ENCODE data around the gene TNFAIP1.

GRCh38 chr17:28327031-28327607 lies 8.4 kb upstream of the TNFAIP1 start:
- no peak for TF ChIP-seq ZNF416 (CRISPR knock-in tag; IDR thresholded peaks at IDR 0.05)
- no peak for TF ChIP-seq IRF2 (CRISPR knock-in tag; IDR thresholded peaks at IDR 0.05; ENCODE audit: borderline replicate concordance, low read depth)
- TF ChIP-seq, protein P1, sequence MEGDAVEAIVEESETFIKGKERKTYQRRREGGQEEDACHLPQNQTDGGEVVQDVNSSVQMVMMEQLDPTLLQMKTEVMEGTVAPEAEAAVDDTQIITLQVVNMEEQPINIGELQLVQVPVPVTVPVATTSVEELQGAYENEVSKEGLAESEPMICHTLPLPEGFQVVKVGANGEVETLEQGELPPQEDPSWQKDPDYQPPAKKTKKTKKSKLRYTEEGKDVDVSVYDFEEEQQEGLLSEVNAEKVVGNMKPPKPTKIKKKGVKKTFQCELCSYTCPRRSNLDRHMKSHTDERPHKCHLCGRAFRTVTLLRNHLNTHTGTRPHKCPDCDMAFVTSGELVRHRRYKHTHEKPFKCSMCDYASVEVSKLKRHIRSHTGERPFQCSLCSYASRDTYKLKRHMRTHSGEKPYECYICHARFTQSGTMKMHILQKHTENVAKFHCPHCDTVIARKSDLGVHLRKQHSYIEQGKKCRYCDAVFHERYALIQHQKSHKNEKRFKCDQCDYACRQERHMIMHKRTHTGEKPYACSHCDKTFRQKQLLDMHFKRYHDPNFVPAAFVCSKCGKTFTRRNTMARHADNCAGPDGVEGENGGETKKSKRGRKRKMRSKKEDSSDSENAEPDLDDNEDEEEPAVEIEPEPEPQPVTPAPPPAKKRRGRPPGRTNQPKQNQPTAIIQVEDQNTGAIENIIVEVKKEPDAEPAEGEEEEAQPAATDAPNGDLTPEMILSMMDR (IDR thresholded peaks at IDR 0.05): no peak
- TF ChIP-seq AFF4 (CRISPR knock-in tag; IDR thresholded peaks at IDR 0.05; ENCODE audit: borderline replicate concordance): no peak
- no peak for TF ChIP-seq FOXJ3 (CRISPR knock-in tag; IDR thresholded peaks at IDR 0.05; ENCODE audit: borderline replicate concordance)
- no peak for TF ChIP-seq MAX (CRISPR knock-in tag; IDR thresholded peaks at IDR 0.05)
- no peak for TF ChIP-seq USF2 (CRISPR knock-in tag; IDR thresholded peaks at IDR 0.05)
- TF ChIP-seq JUN (CRISPR knock-in tag; IDR thresholded peaks at IDR 0.05): no peak
- TF ChIP-seq FOXP1 (CRISPR knock-in tag; IDR thresholded peaks at IDR 0.05; ENCODE audit: borderline replicate concordance): no peak
- TF ChIP-seq TEAD4 (CRISPR knock-in tag; IDR thresholded peaks at IDR 0.05): no peak
- TF ChIP-seq, protein P2, sequence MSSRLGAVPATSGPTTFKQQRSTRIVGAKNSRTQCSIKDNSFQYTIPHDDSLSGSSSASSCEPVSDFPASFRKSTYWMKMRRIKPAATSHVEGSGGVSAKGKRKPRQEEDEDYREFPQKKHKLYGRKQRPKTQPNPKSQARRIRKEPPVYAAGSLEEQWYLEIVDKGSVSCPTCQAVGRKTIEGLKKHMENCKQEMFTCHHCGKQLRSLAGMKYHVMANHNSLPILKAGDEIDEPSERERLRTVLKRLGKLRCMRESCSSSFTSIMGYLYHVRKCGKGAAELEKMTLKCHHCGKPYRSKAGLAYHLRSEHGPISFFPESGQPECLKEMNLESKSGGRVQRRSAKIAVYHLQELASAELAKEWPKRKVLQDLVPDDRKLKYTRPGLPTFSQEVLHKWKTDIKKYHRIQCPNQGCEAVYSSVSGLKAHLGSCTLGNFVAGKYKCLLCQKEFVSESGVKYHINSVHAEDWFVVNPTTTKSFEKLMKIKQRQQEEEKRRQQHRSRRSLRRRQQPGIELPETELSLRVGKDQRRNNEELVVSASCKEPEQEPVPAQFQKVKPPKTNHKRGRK (CRISPR knock-in tag; IDR thresholded peaks at IDR 0.05; ENCODE audit: borderline replicate concordance): no peak
- TF ChIP-seq, protein P3, sequence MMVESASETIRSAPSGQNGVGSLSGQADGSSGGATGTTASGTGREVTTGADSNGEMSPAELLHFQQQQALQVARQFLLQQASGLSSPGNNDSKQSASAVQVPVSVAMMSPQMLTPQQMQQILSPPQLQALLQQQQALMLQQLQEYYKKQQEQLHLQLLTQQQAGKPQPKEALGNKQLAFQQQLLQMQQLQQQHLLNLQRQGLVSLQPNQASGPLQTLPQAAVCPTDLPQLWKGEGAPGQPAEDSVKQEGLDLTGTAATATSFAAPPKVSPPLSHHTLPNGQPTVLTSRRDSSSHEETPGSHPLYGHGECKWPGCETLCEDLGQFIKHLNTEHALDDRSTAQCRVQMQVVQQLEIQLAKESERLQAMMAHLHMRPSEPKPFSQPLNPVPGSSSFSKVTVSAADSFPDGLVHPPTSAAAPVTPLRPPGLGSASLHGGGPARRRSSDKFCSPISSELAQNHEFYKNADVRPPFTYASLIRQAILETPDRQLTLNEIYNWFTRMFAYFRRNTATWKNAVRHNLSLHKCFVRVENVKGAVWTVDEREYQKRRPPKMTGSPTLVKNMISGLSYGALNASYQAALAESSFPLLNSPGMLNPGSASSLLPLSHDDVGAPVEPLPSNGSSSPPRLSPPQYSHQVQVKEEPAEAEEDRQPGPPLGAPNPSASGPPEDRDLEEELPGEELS (CRISPR knock-in tag; IDR thresholded peaks at IDR 0.05): no peak

Measured in WTC11 (cell line).